Activated B cell treated with CpG ODN at 0.5 μM for 24 hours (primary cell): ENCODE data around the gene KYAT1. TPM values are rescaled to one million over a fixed set of nuclear protein-coding genes. Genes with fewer than 3 reads are reported as not detected.

ENCODE experiments used
- ATAC-seq: fragments of 200-7000 bp; cut with Tn5 transposase; one replicate; pipeline ENCODE4 v1.10.0; 2021; ENCODE audit warnings: low read depth, mild to moderate bottlenecking, moderate library complexity
- CTCF ChIA-PET: fragments of 350-600 bp; sonication (Branson Sonifier 250); formaldehyde crosslinking; loops from one replicate; lab custom pipeline; 2021; ENCODE audit warnings: antibody characterized with exemption; lab: Charles Lee
- POLR2A ChIA-PET: fragments of 350-600 bp; sonication (Branson Sonifier 250); formaldehyde crosslinking; loops from one replicate; lab custom pipeline; 2021; ENCODE audit warnings: antibody characterized with exemption; lab: Charles Lee
- DNase-seq: peaks from one replicate; pipeline ENCODE4 v3.0.0; 2022
- H3K27ac Mint-ChIP-seq: one replicate; pipeline ENCODE4 v1.8.0; 2020; ENCODE audit warnings: mixed read lengths
- H3K27me3 Mint-ChIP-seq: one replicate; pipeline ENCODE4 v1.8.0; 2021; ENCODE audit warnings: mixed read lengths
- H3K36me3 Mint-ChIP-seq: one replicate; pipeline ENCODE4 v1.8.0; 2021; ENCODE audit warnings: low read depth, mixed read lengths
- H3K4me1 Mint-ChIP-seq: one replicate; pipeline ENCODE4 v1.8.0; 2021; ENCODE audit warnings: mixed read lengths
- H3K4me3 Mint-ChIP-seq: one replicate; pipeline ENCODE4 v1.8.0; 2020; ENCODE audit warnings: mild to moderate bottlenecking, mixed read lengths
- H3K9me3 Mint-ChIP-seq: one replicate; pipeline ENCODE4 v1.8.0; 2020; ENCODE audit warnings: mixed read lengths
- intact Hi-C: fragments of 100-400 bp; cut with micrococcal nuclease; formaldehyde crosslinking; loops from one replicate; pipeline ENCODE4 v1.15.1; 2024
- total RNA-seq: library from RNA; stranded (reverse); gene quantifications from 2 replicates; pipeline ENCODE4 v1.2.3, GENCODE V29; 2022
- TF ChIP-seq, protein P1 (sequence below): fragments of 200-600 bp; IDR thresholded peaks from one replicate; pipeline ENCODE4 v1.8.0; 2022; ENCODE audit warnings: antibody characterized with exemption, mild to moderate bottlenecking

KYAT1 gene
- total RNA-seq, 1 donor from 2014 or later = 4.3 TPM

DNA sequence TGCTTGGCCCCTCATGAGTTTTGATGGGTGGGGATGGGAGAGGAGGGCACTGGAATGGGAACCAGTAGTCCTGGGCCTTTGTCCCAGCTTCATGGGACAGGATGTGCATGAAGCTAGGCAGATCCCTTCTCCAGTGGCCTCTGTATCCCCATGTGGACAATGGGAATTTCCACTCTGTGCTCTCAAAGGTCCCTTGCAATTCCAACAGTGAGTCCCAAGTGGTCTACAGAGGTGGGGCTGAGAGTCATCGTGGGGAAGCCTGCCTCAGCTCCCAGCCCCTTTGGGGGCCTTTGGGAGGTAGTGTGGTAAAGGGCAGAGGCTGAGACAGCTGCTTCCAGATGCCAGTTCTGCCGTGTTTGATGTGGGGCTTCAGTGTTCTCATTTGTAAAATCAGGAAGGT, 37.2 kb upstream of the KYAT1 start:
- Mint-ChIP-seq H3K4me3 (no peak overlapping the region), H3K9me3 (no peaks in the 10 kb centered on the region), H3K4me1 (peaks cover 4% of the 10 kb centered on the region), H3K27me3 (no peaks in the 10 kb centered on the region), H3K36me3 (peaks cover 30% of the 10 kb centered on the region), H3K27ac (no peak overlapping the region)
- ATAC-seq (no peak), DNase-seq (no peak)
- ChIA-PET POLR2A (no interaction called here), CTCF (interaction anchor here (1.7 kb wide), 1 partner anchor 9 kb away, joined by 7 read pairs; no protein-coding TSS in a partner anchor)
- TF ChIP-seq, protein P1, sequence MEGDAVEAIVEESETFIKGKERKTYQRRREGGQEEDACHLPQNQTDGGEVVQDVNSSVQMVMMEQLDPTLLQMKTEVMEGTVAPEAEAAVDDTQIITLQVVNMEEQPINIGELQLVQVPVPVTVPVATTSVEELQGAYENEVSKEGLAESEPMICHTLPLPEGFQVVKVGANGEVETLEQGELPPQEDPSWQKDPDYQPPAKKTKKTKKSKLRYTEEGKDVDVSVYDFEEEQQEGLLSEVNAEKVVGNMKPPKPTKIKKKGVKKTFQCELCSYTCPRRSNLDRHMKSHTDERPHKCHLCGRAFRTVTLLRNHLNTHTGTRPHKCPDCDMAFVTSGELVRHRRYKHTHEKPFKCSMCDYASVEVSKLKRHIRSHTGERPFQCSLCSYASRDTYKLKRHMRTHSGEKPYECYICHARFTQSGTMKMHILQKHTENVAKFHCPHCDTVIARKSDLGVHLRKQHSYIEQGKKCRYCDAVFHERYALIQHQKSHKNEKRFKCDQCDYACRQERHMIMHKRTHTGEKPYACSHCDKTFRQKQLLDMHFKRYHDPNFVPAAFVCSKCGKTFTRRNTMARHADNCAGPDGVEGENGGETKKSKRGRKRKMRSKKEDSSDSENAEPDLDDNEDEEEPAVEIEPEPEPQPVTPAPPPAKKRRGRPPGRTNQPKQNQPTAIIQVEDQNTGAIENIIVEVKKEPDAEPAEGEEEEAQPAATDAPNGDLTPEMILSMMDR = no peak
- intact Hi-C loops = no loop called here

DNA sequence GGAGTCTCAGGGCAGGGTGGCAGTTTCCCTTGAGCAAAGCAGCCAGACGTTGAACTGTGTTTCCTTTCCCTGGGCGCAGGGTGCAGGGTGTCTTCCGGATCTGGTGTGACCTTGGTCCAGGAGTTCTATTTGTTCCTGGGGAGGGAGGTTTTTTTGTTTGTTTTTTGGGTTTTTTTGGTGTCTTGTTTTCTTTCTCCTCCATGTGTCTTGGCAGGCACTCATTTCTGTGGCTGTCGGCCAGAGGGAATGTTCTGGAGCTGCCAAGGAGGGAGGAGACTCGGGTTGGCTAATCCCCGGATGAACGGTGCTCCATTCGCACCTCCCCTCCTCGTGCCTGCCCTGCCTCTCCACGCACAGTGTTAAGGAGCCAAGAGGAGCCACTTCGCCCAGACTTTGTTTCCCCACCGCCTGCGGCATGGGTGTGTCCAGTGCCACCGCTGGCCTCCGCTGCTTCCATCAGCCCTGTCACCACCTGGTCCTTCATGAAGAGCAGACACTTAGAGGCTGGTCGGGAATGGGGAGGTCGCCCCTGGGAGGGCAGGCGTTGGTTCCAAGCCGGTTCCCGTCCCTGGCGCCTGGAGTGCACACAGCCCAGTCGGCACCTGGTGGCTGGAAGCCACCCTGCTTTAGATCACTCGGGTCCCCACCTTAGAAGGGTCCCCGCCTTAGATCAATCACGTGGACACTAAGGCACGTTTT, 35.5 kb upstream of the KYAT1 start:
- H3K4me3 Mint-ChIP-seq = no peak overlapping the region
- no peak for DNase-seq
- no peaks in the 10 kb centered on the region for H3K9me3 Mint-ChIP-seq
- ChIA-PET CTCF (no interaction called here), POLR2A (no interaction called here)
- H3K27me3 Mint-ChIP-seq = no peaks in the 10 kb centered on the region
- TF ChIP-seq, protein P1 = no peak
- peaks cover 12% of the 10 kb centered on the region for H3K4me1 Mint-ChIP-seq
- peaks cover 40% of the 10 kb centered on the region for H3K36me3 Mint-ChIP-seq
- no peak for ATAC-seq
- intact Hi-C loops = no loop called here
- H3K27ac Mint-ChIP-seq = no peak overlapping the region

DNA sequence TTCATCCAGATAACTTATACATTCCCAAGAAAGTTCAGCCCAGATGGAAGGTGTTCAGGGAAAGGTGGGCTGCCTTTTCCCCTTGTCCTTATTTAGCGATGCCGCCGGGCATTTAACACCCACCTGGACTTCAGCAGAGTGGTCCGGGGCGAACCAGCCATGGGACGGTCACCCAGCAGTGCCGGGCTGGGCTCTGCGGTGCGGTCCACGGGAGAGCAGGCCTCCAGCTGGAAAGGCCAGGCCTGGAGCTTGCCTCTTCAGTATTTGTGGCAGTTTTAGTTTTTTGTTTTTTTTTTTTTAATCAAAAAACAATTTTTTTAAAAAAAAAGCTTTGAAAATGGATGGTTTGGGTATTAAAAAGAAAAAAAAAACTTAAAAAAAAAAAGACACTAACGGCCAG, 35.0 kb upstream of the KYAT1 start:
- H3K9me3 Mint-ChIP-seq = no peaks in the 10 kb centered on the region
- no peak overlapping the region for H3K4me3 Mint-ChIP-seq
- peaks cover 11% of the 10 kb centered on the region for H3K4me1 Mint-ChIP-seq
- H3K27ac Mint-ChIP-seq = no peak overlapping the region
- no peak for ATAC-seq
- no peaks in the 10 kb centered on the region for H3K27me3 Mint-ChIP-seq
- peaks cover 41% of the 10 kb centered on the region for H3K36me3 Mint-ChIP-seq
- intact Hi-C loops = no loop called here
- POLR2A ChIA-PET = no interaction called here
- DNase-seq = no peak
- CTCF ChIA-PET = interaction anchor here (0.9 kb wide), 1 partner anchor 11 kb away, joined by 3 read pairs; no protein-coding TSS in a partner anchor
- TF ChIP-seq, protein P1 = no peak

DNA sequence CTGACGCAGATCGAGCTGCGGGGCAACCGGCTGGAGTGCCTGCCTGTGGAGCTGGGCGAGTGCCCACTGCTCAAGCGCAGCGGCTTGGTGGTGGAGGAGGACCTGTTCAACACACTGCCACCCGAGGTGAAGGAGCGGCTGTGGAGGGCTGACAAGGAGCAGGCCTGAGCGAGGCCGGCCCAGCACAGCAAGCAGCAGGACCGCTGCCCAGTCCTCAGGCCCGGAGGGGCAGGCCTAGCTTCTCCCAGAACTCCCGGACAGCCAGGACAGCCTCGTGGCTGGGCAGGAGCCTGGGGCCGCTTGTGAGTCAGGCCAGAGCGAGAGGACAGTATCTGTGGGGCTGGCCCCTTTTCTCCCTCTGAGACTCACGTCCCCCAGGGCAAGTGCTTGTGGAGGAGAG, 34.5 kb upstream of the KYAT1 start:
- ChIA-PET POLR2A (no interaction called here), CTCF (interaction anchor here (0.9 kb wide), 1 partner anchor 12 kb away, joined by 3 read pairs; no protein-coding TSS in a partner anchor)
- TF ChIP-seq, protein P1 = no peak
- DNase-seq (no peak), ATAC-seq (no peak)
- no peak overlapping the region for H3K27ac Mint-ChIP-seq
- peaks cover 41% of the 10 kb centered on the region for H3K36me3 Mint-ChIP-seq
- H3K9me3 Mint-ChIP-seq = no peaks in the 10 kb centered on the region
- no peaks in the 10 kb centered on the region for H3K27me3 Mint-ChIP-seq
- no peak overlapping the region for H3K4me3 Mint-ChIP-seq
- H3K4me1 Mint-ChIP-seq = peaks cover 8% of the 10 kb centered on the region
- intact Hi-C loops = no loop called here

DNA sequence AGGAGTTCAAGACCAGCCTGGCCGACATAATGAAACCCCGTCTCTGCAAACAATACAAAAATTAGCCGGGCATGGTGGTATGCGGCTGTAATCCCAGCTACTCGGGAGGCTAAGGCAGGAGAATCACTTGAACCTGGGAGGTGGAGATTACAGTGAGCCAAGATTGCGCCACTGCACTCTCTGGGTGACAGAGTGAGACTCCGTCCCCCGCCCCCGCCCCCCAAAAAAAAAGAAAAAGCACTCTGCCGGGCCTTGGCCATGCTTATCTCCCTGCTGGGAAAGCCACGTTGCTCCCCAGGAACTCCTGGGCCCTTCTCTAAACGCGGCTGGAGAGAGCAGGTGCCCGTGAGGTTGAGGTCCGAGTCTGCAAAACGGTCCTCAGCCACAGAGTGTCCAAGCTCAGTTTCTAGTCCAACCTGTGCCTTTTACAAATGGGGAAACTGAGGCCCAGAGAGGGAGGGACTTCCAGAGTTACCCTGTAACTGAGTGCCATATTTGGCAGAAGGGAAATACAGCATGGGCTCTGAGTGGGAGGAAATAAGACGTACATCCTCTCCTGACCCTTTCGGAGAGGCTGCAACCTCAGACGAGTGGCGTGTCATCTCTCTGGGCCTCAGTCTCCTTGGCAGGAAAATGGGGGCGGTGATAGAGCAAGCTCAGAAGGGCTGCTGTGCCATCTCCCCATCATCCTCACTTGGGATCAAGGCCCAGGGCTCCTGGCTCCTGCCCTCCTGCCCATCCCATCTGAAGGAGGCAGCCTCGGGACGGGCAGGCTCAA, 32.4 kb upstream of the KYAT1 start:
- Mint-ChIP-seq H3K4me3 (no peak overlapping the region), H3K27me3 (no peaks in the 10 kb centered on the region), H3K36me3 (peaks cover 45% of the 10 kb centered on the region), H3K9me3 (no peaks in the 10 kb centered on the region), H3K4me1 (peaks cover 8% of the 10 kb centered on the region), H3K27ac (no peak overlapping the region)
- POLR2A ChIA-PET = no interaction called here
- ATAC-seq (no peak), DNase-seq (no peak)
- CTCF ChIA-PET = no interaction called here
- intact Hi-C loops = no loop called here
- TF ChIP-seq, protein P1 = no peak
